HEK293 (cell line): ENCODE results near the gene NOC2L.
A peak's percentile ranks its signal among the peaks of the same experiment; 100 is the strongest.

Experiments
- FEZF1 ChIP-seq: fragments of 450-650 bp; formaldehyde crosslinking; IDR thresholded peaks from 2 replicates; pipeline ENCODE4 v1.5.1; 2016; ENCODE audit warnings: missing biosample characterization, missing genetic modification characterization
- HOXA7 ChIP-seq: sonication (generic); formaldehyde crosslinking; IDR thresholded peaks from 2 replicates; pipeline ENCODE4 v1.8.1; 2022; ENCODE audit warnings: missing genetic modification reagents, borderline replicate concordance
- IKZF3 ChIP-seq: fragments of 450-650 bp; IDR thresholded peaks from 2 replicates; pipeline ENCODE4 v1.5.0; 2018; ENCODE audit warnings: missing biosample characterization, mild to moderate bottlenecking, missing genetic modification characterization, moderate library complexity
- KLF7 ChIP-seq: fragments of 450-650 bp; formaldehyde crosslinking; IDR thresholded peaks from 2 replicates; pipeline ENCODE4 v1.5.1; 2016; ENCODE audit warnings: missing biosample characterization, missing genetic modification characterization, borderline replicate concordance
- MEIS1 ChIP-seq: sonication (generic); formaldehyde crosslinking; IDR thresholded peaks from 2 replicates; pipeline ENCODE4 v1.8.1; 2022; ENCODE audit warnings: missing genetic modification reagents, mild to moderate bottlenecking, borderline replicate concordance
- SCRT1 ChIP-seq: fragments of 450-650 bp; formaldehyde crosslinking; IDR thresholded peaks from 2 replicates; pipeline ENCODE4 v1.5.1; 2016; ENCODE audit warnings: missing biosample characterization, missing genetic modification characterization, borderline replicate concordance
- TCF7L2 ChIP-seq: IDR thresholded peaks from 2 replicates; pipeline ENCODE4 v1.6.1; 2011; ENCODE audit warnings: low read depth, mild to moderate bottlenecking, inconsistent platforms, low read length, moderate library complexity, borderline replicate concordance
- ZNF223 ChIP-seq: fragments of 450-650 bp; formaldehyde crosslinking; IDR thresholded peaks from 2 replicates; pipeline ENCODE4 v1.5.1; 2016; ENCODE audit warnings: missing biosample characterization, missing genetic modification characterization
- ZNF302 ChIP-seq: fragments of 450-650 bp; formaldehyde crosslinking; IDR thresholded peaks from 2 replicates; pipeline ENCODE4 v1.5.1; 2016; ENCODE audit warnings: missing biosample characterization, missing genetic modification characterization, low read depth
- ZNF335 ChIP-seq: fragments of 450-650 bp; formaldehyde crosslinking; conservative IDR thresholded peaks from 2 replicates; pipeline ENCODE4 v1.5.1; 2016; ENCODE audit warnings: missing biosample characterization, missing genetic modification characterization
- ZNF404 ChIP-seq: fragments of 450-650 bp; formaldehyde crosslinking; IDR thresholded peaks from 2 replicates; pipeline ENCODE4 v1.5.1; 2017; ENCODE audit warnings: missing biosample characterization, missing genetic modification characterization
- ZNF416 ChIP-seq: fragments of 450-650 bp; formaldehyde crosslinking; IDR thresholded peaks from 2 replicates; pipeline ENCODE4 v1.5.1; 2016; ENCODE audit warnings: missing biosample characterization, missing genetic modification characterization
- ZNF621 ChIP-seq: fragments of 450-650 bp; formaldehyde crosslinking; IDR thresholded peaks from 2 replicates; pipeline ENCODE4 v1.5.1; 2017; ENCODE audit warnings: missing biosample characterization, missing genetic modification characterization
- ZNF624 ChIP-seq: fragments of 450-650 bp; formaldehyde crosslinking; IDR thresholded peaks from 2 replicates; pipeline ENCODE4 v1.5.1; 2017; ENCODE audit warnings: missing biosample characterization, missing genetic modification characterization
- ZNF654 ChIP-seq: fragments of 450-650 bp; formaldehyde crosslinking; IDR thresholded peaks from 2 replicates; pipeline ENCODE4 v1.5.1; 2016; ENCODE audit warnings: low read depth, missing biosample characterization, missing genetic modification characterization
- ZNF76 ChIP-seq: fragments of 450-650 bp; formaldehyde crosslinking; IDR thresholded peaks from 2 replicates; pipeline ENCODE4; 2016; ENCODE audit warnings: low read depth, missing biosample characterization, missing genetic modification characterization, borderline replicate concordance
- ZNF792 ChIP-seq: fragments of 450-650 bp; formaldehyde crosslinking; IDR thresholded peaks from 2 replicates; pipeline ENCODE4 v1.5.1; 2016; ENCODE audit warnings: missing biosample characterization, missing genetic modification characterization
- ZNF843 ChIP-seq: fragments of 450-650 bp; formaldehyde crosslinking; IDR thresholded peaks from 2 replicates; pipeline ENCODE4 v1.5.1; 2016; ENCODE audit warnings: missing biosample characterization, missing genetic modification characterization
- ZSCAN16 ChIP-seq: fragments of 450-650 bp; formaldehyde crosslinking; IDR thresholded peaks from 2 replicates; pipeline ENCODE4 v1.5.1; 2016; ENCODE audit warnings: missing biosample characterization, missing genetic modification characterization
- TF ChIP-seq, protein P1 (sequence below): fragments of 450-650 bp; formaldehyde crosslinking; conservative IDR thresholded peaks from 2 replicates; pipeline ENCODE4 v1.5.1; 2016; ENCODE audit warnings: low read depth, missing biosample characterization, missing genetic modification characterization
- TF ChIP-seq, protein P2 (sequence below): fragments of 450-650 bp; formaldehyde crosslinking; IDR thresholded peaks from 2 replicates; pipeline ENCODE4 v1.5.1; 2016; ENCODE audit warnings: missing biosample characterization, missing genetic modification characterization
- TF ChIP-seq, protein P3 (sequence below): fragments of 450-650 bp; formaldehyde crosslinking; IDR thresholded peaks from 2 replicates; pipeline ENCODE4 v1.5.1; 2016; ENCODE audit warnings: missing biosample characterization, missing genetic modification characterization, borderline replicate concordance
- TF ChIP-seq, protein P4 (sequence below): fragments of 450-650 bp; formaldehyde crosslinking; IDR thresholded peaks from 2 replicates; pipeline ENCODE4 v1.5.1; 2016; ENCODE audit warnings: missing biosample characterization, missing genetic modification characterization
- TF ChIP-seq, protein P5 (sequence below): fragments of 450-650 bp; formaldehyde crosslinking; IDR thresholded peaks from 2 replicates; pipeline ENCODE4 v1.5.1; 2016; ENCODE audit warnings: missing biosample characterization, missing genetic modification characterization

Gene NOC2L

DNA sequence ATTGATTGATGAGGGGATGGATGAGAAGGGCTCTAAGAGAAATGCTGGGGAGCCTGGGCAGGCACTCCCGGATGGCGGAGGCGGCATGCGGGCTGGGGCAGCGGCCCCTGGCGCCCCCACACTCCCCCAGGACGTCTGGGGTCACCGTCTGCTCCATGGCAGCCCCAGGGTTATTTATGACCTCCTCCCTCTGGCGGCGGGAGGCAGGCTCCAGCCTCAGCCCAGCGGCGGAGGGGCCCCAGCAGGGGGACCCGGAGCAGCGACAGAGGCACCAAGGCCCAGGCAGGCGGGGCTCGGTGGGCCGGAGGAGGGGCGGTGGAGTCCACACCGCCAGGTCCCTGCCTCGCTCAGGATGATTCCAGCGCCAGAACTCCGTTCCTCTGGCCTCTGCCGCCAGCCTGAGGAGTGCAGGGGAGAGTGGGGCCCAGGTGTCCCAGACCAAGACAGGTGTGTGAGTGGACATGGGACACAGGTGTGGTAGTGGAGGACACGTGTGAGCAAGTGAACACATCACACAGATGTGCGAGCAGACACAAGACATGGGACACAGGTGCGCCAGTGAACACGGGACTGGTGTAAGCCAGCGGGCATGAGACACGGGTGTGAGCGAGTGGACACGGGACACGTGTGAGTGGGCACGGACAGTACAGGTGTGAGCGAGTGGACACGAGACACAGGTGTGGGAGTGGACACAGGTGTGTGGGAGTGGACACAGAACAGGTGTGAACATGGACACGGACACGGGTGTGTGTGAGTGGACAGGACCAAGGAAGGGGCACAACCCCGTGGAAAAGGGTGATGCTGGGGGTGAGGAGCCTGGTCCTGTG lies 37.8 kb downstream of the NOC2L start (continued):
- peak; percentile 48; the same call in 1 of the 2 replicates for TF ChIP-seq ZNF223 (tag by site-specific recombination)
- peak; percentile 87 for TF ChIP-seq IKZF3 (tag by site-specific recombination)
- TF ChIP-seq HOXA7 (CRISPR knock-in tag) = no peak
- TF ChIP-seq TCF7L2 = no peak
- TF ChIP-seq ZNF621 (tag by site-specific recombination) = no peak
- TF ChIP-seq ZNF843 (tag by site-specific recombination) = peak; percentile 71; the same call in 1 of the 2 replicates
- peak; percentile 68 for TF ChIP-seq ZNF76 (tag by site-specific recombination)
- no peak; the same call in 1 of the 2 replicates for TF ChIP-seq ZNF792 (tag by site-specific recombination)
- TF ChIP-seq ZNF335 (tag by site-specific recombination) = 0 out of 2 replicates have a peak, but pooled peaks have one; percentile 28
- no peak for TF ChIP-seq ZNF404 (tag by site-specific recombination)
- 0 out of 2 replicates have a peak, but pooled peaks have one; percentile 42 for TF ChIP-seq ZSCAN16 (tag by site-specific recombination)
- TF ChIP-seq ZNF416 = no peak
- TF ChIP-seq, protein P1, sequence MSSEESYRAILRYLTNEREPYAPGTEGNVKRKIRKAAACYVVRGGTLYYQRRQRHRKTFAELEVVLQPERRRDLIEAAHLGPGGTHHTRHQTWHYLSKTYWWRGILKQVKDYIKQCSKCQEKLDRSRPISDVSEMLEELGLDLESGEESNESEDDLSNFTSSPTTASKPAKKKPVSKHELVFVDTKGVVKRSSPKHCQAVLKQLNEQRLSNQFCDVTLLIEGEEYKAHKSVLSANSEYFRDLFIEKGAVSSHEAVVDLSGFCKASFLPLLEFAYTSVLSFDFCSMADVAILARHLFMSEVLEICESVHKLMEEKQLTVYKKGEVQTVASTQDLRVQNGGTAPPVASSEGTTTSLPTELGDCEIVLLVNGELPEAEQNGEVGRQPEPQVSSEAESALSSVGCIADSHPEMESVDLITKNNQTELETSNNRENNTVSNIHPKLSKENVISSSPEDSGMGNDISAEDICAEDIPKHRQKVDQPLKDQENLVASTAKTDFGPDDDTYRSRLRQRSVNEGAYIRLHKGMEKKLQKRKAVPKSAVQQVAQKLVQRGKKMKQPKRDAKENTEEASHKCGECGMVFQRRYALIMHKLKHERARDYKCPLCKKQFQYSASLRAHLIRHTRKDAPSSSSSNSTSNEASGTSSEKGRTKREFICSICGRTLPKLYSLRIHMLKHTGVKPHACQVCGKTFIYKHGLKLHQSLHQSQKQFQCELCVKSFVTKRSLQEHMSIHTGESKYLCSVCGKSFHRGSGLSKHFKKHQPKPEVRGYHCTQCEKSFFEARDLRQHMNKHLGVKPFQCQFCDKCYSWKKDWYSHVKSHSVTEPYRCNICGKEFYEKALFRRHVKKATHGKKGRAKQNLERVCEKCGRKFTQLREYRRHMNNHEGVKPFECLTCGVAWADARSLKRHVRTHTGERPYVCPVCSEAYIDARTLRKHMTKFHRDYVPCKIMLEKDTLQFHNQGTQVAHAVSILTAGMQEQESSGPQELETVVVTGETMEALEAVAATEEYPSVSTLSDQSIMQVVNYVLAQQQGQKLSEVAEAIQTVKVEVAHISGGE = peak; percentile 44; the same call in 1 of the 2 replicates
- peak; percentile 80; the same call in 1 of the 2 replicates for TF ChIP-seq KLF7 (tag by site-specific recombination)
- TF ChIP-seq, protein P2, sequence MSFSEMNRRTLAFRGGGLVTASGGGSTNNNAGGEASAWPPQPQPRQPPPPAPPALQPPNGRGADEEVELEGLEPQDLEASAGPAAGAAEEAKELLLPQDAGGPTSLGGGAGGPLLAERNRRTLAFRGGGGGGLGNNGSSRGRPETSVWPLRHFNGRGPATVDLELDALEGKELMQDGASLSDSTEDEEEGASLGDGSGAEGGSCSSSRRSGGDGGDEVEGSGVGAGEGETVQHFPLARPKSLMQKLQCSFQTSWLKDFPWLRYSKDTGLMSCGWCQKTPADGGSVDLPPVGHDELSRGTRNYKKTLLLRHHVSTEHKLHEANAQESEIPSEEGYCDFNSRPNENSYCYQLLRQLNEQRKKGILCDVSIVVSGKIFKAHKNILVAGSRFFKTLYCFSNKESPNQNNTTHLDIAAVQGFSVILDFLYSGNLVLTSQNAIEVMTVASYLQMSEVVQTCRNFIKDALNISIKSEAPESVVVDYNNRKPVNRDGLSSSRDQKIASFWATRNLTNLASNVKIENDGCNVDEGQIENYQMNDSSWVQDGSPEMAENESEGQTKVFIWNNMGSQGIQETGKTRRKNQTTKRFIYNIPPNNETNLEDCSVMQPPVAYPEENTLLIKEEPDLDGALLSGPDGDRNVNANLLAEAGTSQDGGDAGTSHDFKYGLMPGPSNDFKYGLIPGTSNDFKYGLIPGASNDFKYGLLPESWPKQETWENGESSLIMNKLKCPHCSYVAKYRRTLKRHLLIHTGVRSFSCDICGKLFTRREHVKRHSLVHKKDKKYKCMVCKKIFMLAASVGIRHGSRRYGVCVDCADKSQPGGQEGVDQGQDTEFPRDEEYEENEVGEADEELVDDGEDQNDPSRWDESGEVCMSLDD (tag by site-specific recombination) = peak; percentile 67; the same call in 1 of the 2 replicates
- TF ChIP-seq, protein P3, sequence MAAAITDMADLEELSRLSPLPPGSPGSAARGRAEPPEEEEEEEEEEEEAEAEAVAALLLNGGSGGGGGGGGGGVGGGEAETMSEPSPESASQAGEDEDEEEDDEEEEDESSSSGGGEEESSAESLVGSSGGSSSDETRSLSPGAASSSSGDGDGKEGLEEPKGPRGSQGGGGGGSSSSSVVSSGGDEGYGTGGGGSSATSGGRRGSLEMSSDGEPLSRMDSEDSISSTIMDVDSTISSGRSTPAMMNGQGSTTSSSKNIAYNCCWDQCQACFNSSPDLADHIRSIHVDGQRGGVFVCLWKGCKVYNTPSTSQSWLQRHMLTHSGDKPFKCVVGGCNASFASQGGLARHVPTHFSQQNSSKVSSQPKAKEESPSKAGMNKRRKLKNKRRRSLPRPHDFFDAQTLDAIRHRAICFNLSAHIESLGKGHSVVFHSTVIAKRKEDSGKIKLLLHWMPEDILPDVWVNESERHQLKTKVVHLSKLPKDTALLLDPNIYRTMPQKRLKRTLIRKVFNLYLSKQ (tag by site-specific recombination) = no peak
- peak; percentile 77; the same call in 1 of the 2 replicates for TF ChIP-seq MEIS1 (CRISPR knock-in tag)
- TF ChIP-seq SCRT1 = peak; percentile 93; the same call in 1 of the 2 replicates
- TF ChIP-seq, protein P4, sequence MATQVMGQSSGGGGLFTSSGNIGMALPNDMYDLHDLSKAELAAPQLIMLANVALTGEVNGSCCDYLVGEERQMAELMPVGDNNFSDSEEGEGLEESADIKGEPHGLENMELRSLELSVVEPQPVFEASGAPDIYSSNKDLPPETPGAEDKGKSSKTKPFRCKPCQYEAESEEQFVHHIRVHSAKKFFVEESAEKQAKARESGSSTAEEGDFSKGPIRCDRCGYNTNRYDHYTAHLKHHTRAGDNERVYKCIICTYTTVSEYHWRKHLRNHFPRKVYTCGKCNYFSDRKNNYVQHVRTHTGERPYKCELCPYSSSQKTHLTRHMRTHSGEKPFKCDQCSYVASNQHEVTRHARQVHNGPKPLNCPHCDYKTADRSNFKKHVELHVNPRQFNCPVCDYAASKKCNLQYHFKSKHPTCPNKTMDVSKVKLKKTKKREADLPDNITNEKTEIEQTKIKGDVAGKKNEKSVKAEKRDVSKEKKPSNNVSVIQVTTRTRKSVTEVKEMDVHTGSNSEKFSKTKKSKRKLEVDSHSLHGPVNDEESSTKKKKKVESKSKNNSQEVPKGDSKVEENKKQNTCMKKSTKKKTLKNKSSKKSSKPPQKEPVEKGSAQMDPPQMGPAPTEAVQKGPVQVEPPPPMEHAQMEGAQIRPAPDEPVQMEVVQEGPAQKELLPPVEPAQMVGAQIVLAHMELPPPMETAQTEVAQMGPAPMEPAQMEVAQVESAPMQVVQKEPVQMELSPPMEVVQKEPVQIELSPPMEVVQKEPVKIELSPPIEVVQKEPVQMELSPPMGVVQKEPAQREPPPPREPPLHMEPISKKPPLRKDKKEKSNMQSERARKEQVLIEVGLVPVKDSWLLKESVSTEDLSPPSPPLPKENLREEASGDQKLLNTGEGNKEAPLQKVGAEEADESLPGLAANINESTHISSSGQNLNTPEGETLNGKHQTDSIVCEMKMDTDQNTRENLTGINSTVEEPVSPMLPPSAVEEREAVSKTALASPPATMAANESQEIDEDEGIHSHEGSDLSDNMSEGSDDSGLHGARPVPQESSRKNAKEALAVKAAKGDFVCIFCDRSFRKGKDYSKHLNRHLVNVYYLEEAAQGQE = peak; percentile 47; the same call in 1 of the 2 replicates
- TF ChIP-seq ZNF302 = no peak
- TF ChIP-seq ZNF654 (tag by site-specific recombination) = no peak
- TF ChIP-seq, protein P5, sequence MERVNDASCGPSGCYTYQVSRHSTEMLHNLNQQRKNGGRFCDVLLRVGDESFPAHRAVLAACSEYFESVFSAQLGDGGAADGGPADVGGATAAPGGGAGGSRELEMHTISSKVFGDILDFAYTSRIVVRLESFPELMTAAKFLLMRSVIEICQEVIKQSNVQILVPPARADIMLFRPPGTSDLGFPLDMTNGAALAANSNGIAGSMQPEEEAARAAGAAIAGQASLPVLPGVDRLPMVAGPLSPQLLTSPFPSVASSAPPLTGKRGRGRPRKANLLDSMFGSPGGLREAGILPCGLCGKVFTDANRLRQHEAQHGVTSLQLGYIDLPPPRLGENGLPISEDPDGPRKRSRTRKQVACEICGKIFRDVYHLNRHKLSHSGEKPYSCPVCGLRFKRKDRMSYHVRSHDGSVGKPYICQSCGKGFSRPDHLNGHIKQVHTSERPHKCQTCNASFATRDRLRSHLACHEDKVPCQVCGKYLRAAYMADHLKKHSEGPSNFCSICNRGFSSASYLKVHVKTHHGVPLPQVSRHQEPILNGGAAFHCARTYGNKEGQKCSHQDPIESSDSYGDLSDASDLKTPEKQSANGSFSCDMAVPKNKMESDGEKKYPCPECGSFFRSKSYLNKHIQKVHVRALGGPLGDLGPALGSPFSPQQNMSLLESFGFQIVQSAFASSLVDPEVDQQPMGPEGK (tag by site-specific recombination) = peak; percentile 95
- peak; percentile 51 for TF ChIP-seq FEZF1 (tag by site-specific recombination)
- TF ChIP-seq ZNF624 (tag by site-specific recombination) = no peak
